ENCODE data around the gene SBNO2.

Gene SBNO2

DNA sequence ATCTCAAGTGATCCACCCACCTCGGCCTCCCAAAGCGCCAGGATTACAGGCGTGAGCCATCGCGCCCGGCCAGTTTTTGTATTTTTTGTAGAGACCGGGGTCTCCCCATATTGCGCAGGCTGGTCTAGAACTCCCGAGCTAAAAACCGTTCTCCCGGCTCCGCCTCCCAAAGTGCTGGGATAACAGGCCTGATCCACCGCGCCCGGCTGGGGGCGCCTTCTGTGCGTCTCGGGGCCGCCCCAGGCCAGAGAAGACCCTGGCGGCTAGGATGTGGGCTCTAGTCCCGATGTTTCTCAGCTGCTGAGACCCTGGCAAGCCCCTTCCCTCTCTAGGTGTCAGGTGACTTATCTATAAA, 103.5 kb downstream of the SBNO2 start:
- no peak for DNase-seq

DNA sequence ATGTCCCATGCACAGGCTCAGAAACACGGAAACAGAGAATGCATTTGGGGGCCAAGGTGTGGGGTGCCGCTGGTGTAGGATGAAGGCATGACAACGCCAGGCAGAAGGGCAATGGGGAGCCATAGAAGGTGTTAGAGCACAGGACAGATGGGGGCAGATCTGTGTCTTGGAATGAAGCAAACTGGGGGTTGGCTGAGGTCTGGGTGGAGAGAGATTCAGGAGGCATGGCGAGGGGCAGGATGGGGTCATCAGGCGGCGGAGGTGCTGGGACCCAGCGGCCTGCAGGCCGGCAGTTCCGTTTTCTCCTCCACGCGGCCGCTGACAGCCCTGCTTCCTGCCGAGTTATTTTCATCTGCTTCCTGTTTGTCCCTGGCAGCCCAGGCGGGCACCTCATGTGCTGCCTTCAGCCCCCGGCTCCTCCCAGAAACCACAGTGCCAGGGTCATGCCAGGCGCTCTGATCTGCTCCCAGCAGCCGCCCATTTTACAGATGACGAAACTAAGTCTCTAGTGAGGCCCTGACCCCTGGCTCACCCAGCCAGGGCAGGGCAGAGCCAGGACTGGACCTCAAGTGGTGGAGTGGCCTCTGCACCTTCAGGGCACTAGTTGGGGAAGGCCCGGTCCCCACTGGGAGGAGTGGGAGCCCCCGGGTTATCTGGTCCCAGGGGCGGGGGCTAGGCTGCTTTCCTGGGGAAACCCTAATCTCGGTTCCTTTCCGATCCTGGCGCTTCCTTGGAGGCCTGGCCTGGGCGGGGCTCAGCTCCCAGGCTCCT, 104.9 kb downstream of the SBNO2 start:
- DNase-seq: peak; percentile 60

DNA sequence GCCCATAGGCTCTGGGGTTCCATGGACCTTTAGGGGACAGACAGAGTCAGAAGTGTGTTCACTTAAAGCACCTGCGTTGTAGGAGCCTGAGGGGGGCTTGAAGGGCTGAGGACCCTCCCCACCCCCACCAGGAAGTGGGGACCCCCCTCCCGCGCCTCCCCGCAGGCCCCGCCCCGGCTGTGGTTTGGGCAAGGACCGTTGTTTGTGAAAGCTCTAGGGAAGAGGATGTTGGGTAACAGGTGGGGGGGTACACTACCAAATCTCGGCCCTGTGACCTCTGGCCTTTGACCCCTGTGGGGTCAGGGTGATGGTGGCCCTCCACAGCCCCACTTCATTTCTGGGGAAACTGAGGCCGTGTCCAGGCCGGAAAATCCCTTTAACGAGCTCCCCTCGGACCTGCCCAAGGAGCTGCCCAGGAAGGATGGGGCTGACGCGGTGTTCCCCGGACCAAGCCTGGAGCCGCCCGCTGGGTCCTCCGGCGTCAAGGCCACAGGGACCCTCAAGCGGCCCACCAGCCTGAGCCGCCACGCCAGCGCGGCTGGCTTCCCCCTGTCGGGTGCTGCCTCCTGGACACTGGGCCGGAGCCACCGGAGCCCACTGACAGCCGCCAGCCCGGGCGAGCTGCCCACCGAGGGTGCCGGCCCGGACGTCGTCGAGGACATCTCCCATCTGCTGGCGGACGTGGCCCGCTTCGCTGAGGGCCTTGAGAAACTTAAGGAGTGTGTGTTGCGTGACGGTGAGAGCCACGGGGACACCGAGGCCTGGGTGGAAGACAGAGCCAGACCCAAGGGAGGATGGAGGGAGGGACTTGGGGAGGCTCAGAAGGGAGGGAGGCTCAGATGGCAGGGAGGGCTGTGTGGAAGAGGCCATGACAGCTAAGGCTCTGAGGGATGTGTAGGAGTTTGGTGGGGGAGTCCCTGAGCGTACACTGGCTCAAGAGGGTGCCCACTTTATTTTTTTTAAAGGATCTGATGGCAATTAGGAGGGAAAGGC, 105.8 kb downstream of the SBNO2 start:
- peak; percentile 55 for DNase-seq

DNA sequence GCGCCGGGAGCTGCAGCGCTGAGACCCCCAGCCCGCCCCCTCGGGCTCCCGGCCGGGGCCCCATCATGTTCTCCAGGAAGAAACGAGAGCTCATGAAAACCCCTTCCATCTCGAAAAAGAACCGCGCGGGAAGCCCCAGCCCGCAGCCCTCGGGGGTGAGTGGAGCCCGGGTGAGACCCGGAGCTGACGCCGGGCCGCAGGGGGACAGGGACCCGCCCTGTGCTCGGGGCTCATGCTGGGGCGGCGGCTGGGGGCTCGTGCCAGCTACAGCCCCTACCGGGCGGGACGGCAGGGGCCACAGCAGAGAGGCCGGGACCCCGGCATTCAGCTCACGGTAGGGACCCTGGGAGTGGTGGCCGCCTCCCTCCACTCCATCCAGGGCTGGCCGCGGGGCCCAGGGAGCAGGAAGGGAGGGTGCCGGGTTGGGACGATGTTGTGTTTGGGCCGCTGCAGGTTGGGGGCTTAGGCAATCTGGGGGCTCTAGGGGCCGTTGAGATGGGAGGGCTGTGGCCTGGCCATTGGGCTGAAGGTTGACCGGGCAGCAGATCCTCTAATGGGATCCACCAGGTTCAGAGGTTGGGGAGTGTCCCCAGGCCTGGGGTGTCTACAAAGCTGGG, 106.6 kb downstream of the SBNO2 start:
- peak; percentile 68 for DNase-seq

DNA sequence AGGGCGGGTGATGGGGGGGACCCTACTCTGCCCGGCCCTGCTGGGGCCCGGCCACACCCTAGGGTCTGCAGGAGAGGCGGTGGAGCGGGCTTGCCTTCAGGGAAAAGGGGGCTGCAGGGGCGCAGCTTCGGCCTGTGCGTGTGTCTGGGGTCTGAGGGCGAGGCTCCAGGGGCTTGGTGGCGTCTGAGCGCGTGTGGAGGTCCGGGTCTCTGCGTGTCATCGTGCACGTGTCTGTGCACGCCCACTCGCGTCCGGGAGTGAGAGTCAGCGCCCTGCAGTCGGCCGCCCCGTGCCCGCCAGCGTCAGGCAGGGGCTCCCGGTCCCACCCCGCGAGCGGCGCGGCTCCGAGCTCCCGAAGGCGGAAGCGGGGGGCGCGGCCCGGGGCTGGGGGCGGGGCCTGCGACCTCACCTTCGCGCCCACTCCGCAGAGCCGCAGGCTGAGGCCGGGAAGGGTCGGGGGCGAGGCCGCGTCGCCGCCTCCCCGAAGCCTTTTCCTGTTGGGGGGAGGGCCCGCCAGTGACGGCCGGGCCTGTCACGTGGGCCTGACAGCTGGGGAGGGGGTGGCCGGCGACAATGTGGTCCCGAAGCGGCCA, 107.2 kb downstream of the SBNO2 start, which contains the start of gene ARHGAP45:
ARHGAP45 (plus strand) TSS at position 420 of the 593 bp plus-strand sequence. CDS start 239 bp downstream, outside the sequence.
- peak; percentile 77 for DNase-seq

DNA sequence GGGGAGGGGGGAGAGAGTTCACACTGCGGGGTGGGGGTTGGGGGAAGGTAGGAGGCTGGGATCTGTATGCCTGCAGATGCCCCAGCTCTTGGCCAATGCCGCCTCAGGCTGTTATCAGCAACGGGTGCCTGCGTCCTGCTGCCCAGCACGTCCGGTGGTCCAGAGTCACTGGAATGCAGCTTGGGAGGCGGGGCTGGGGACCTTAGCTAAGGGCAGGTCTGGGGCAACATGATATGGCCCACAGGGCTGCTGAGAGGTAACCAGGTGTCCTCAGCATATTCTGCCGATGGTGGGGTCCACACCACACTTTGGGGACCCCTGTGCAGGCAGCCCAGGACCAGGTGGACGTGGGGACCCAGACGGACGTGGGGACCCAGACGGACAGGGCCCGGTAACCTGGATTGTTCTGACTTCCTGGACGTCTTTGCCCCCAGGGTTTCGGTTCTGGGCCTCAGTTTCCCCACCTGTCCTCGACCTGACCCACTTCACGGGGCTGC, 107.8 kb downstream of the SBNO2 start:
- no peak for DNase-seq

DNA sequence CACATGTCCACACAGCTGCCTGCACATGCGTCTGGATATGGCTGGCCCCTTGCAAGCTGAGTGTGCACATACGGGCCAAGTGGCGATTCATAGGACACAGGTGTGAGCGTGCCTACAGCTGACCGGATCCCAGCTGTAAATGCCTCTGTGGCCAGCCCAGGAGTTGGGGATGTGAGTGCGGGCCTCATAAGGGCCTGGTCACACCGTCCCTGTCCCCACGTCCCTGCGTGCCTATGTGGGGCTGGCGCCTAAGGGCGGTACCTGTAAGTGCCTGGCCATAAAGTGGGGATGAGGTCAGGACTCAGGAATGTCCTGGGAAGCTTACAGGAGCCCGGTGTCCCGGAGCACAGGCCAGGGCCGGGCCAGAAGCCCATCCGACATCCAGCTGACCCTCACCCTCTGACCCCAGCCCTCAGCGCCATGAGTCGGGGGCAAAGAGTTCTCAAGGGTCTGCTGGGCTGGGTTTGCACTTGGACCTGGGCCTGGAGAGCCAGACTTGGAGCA, 108.4 kb downstream of the SBNO2 start:
- DNase-seq: no peak

DNA sequence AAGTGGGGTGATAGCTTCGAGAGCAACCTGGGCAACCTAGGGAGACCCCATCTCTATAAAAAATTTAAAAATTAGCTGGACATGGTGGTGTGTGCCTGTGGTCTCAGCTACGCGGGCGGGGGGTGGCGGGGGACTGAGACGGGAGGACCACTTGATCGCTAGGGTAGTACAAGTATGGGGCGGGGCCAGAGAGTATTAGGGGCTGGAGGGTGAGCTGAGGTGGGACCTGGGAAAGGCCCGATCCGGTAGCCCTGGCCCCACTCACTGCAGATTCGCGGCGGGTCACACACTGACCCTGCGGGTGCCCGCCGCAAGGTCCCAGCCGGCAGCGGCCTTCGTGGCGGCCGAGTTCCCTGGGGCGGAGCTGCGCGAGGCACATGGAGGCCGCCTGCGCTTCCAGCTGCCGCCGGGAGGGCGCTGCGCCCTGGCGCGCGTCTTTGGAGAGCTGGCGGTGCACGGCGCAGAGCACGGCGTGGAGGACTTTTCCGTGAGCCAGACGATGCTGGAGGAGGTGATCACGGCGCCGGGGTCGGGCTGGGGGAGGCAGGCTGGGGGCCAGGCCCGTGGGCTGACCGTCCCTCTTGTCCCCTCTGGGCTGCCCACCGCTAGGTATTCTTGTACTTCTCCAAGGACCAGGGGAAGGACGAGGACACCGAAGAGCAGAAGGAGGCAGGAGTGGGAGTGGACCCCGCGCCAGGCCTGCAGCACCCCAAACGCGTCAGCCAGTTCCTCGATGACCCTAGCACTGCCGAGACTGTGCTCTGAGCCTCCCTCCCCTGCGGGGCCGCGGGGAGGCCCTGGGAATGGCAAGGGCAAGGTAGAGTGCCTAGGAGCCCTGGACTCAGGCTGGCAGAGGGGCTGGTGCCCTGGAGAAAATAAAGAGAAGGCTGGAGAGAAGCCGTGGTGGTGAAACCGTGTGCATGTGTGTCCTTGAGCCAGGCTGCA, 109.1 kb downstream of the SBNO2 start:
- DNase-seq: peak; percentile 75

DNA sequence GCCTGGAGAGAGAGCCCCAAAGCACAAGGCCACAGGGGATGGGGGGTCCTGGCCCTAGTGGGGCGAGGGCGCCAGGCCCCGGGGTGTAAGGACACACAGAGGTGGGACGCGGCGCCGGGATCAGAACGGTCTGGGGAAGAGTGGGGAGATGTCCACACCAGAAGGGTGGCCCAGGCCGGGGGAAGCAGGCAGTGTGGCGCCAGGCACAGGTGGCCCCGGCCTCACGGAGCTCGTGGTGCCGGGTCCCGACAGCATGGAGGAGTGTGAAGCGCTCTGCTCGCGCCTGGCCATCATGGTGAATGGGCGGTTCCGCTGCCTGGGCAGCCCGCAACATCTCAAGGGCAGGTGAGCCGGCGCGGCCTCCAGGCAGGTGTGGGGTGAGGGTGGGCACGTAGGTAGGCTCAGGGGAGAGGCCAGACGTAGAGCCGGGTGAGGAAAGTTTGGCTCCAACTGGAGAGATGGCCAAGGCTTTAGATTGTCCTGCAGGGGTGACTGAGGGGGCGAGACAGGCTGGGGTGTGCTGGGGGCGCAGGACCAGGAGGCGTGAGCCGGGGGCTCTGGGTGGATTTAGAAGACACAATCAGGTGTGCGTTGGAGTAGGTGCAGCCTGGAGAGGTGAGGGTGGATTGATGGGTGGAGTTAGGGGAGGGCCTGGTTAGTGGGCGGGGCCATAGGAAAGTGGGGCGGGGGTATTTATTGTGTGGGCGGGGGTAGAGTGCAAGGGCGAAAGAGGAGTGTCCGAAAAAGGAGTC, 110.0 kb downstream of the SBNO2 start:
- DNase-seq: no peak

DNA sequence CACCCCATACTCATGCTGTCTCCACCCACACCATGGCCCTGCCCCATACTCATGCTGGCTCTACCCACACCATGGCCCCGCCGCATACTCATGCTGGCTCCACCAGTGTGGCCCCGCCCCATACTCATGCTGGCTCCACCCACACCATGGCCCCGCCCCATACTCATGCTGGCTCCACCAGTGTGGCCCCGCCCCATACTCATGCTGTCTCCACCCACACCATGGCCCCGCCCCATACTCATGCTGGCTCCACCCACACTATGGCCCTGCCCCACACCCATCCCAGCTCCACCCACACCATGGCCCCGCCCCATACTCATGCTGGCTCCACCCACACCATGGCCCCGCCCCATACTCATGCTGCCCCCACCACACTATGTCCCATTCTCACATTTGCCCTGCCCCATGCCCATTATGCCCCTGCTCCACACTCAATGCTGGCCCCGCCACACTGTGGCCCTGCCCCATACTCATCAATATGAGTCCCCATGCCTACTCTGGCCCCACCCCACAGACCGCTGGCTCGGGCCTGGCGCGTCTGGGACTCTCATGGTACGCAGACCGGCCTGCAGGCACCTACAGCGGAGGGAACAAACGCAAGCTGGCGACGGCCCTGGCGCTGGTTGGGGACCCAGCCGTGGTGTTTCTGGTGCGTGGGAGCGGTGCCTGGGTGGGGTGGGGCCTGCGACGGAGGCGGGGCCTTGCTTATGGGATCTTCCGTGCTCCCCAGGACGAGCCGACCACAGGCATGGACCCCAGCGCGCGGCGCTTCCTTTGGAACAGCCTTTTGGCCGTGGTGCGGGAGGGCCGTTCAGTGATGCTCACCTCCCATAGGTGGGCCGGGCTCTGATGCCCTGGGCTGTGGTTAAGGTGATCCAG, 110.8 kb downstream of the SBNO2 start:
- peak; percentile 56 for DNase-seq

DNA sequence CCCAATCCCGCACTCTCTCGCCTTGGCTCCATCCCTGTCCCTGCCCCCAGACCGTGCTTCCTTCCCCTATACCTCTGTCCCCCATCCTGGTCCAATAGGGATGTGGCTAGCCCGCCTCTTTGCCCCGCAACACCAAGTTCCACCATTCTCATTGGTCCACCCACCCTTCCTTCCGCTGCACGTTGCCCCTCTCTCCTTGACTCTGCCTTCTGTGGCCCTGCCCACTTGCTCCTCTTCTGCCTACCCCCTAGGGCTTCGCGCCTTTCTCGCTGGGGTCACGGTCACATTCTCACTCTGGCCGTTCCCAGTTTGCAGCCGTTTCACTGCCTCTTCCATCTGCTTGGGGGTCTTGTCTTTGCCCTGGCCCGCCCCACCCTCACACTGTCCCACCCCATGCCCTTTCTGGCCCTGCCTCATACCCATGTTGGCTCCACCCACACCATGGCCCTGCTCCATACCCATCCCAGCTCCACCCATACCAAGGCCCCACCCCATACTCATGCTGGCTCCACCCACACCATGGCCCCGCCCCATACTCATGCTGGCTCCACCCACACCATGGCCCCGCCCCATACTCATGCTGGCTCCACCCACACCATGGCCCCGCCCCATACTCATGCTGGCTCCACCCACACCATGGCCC, 111.6 kb downstream of the SBNO2 start:
- DNase-seq: peak; percentile 44

DNA sequence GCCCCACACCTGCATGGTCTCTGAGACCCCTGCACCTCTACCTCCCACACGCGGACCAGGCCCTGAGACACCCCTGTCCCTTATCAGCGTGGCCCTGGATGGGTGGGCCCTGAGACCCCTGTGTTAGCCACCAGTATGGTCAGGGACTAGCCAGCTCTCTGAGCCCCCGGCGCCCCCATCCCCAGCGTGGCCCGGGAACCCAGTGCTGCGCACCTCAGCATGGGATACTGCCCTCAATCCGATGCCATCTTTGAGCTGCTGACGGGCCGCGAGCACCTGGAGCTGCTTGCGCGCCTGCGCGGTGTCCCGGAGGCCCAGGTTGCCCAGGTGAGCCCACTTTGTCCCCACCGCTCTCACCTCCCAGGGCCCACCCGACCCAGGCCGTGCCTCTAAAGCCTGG, 112.1 kb downstream of the SBNO2 start:
- no peak for DNase-seq

DNA sequence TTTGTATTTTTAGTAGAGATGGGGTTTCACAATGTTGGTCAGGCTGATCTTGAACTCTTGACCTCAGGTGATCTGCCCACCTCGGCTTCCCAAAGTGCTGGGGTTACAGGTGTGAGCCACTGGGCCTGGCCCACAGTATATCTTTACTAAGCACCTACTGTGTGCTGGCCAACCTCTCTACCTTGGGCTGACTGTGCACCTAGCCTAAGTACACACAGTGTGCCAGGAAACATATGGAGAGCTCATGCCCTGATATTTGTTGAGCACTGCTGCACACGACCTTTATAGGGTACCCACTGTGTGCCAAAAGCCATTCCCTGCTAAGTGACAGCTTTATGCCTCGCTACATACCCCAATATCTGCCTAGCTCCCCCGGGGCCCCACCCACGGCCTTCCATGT, 113.4 kb downstream of the SBNO2 start:
- DNase-seq: no peak

DNA sequence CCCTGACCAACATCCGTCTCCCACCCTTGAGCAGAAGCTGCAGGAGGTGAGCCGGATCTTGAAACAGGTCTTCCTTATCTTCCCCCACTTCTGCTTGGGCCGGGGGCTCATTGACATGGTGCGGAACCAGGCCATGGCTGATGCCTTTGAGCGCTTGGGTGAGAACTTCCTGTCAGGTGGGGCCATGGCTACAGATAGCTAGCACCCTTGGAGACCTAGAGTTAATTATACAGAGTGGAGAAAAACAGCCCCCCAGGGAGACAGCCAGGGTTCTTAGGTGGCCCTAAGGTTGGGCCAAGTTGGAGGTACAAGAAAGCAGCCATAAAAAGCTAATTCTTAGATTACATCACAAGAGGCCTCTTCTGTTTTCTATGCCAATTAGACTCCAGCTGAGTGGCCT, 116.0 kb downstream of the SBNO2 start:
- DNase-seq: no peak

Data from stimulated activated CD4-positive, alpha-beta T cell treated with anti-CD3 and anti-CD28 coated beads, Interleukin-4, amount 100 ng/mL, for 24 hours (primary cell).